ENCODE data around the gene SIK2.

- TF ChIP-seq CTCF (IDR thresholded peaks at IDR 0.05) (no peak), EZH2 (IDR thresholded peaks at IDR 0.05) (no peak), EZH2phosphoT487 (IDR thresholded peaks at IDR 0.05) (no peak)
Observed at GRCh38 chr11:111694851-111695250, 92.6 kb downstream of the SIK2 start.
